GM19455 (cell line): ENCODE data around the gene SYP.

ENCODE experiments used
- ATAC-seq: cut with Tn5 transposase; IDR thresholded peaks from one replicate; pipeline ENCODE4 v1.9.1; 2021; ENCODE audit not compliant: unreplicated experiment

SYP gene

DNA sequence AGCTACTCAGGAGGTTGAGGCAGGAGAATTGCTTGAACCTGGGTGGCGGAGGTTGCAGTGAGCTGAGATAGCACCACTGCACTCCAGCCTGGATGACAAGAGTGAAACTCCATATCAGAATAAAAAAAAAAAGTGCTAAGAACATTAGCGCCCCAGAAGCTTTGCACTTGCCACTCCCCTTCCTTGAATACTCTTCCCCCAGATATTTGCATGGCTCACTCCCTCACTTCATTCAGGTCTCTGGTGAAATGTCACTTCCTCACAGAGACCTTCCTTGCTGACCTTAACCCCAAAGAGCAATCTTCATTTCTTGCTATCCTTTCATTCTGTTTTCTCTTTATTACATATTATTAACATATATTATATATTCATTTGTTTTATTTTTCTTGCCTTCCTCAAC is 21.9 kb upstream of the SYP start:
- no peak for ATAC-seq

GRCh38 chrX:49220100-49220499 is 20.1 kb upstream of the SYP start:
- no peak for ATAC-seq

- ATAC-seq: no peak
These were observed 15.1 kb upstream of the SYP start for GRCh38 chrX:49214996-49215526.

GRCh38 chrX:49214416-49214815 is 14.4 kb upstream of the SYP start:
- no peak for ATAC-seq

- ATAC-seq: no peak
These were observed 12.9 kb upstream of the SYP start for GRCh38 chrX:49212861-49213260.

DNA sequence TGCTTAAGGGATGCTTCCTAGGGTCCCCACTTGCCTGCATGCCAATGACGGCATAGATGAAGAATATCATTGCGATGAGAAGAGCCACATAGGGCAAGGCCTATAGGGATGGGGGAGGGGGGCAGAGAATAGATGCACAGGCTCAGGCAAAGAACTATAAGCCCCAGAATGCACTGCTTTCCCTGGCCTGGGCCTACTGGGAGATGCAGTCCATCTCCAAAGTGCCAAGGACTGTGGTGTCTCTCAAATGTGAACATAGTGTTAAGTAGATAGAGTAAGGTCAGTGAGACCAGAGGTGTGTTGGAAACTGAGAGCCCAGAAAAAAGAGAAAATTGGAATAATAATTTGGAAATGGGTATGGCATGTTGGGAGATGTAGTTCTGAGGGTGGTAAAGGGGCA is 12.2 kb upstream of the SYP start:
- ATAC-seq: no peak

DNA sequence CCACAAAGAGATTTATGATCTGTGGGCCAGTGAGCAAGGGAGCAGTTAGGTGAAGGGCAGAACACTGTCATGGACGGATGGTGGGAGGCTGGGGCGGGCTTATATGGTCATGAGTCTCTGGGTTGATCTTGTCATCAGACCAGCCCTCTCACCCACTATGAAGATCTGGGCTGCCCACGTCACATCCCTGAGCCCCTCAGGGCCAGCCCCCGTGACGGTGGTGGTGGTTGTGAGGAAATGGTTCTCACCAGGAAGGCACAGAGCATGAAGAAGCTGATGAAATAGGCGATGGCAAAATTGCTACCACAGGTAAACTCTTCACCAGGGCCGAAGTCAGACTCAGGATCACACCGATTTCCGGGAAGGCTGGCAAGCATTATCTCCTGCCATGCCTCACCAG is 11.1 kb upstream of the SYP start:
- no peak for ATAC-seq

GRCh38 chrX:49210406-49210805 is 10.4 kb upstream of the SYP start:
- no peak for ATAC-seq

DNA sequence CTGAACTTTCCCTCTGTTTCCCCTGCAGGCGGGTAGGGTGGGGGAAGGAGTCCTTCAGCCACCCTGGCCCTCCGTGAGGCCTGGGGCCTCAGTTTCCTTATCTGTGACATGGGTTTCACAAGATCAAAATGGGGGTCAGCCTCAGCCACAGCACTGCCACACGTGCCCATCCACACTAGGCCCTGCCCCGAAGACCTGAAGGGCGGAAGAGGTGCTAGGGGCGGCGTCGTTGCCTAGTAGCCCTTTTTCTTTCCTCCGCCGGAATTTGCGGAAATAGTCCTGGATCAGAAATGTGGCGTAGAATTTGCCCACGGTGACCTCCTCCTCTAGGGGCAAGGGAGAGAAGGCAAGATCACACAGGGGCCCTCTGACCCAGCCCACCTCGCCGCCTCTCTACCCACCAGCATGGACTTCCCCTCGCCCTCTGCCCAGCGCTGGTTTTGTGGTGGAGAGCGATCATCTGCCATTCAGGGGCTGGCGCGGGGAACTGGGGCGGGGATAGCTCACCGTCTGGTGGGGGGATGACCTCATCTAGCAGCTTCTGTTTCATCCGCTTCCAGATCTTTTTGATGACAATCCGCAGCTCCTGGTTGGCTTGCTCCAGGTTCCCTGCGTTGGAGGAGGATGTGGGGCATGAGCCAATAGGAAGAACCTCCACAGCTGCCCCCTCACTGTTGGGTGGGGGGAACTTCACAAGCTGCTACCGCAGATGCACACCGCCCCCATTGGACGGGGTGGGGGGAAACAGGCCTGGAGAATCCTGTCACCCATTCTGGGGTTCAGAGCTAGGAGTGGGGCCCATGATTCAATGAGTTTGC is 9.7 kb upstream of the SYP start:
- no peak for ATAC-seq

DNA sequence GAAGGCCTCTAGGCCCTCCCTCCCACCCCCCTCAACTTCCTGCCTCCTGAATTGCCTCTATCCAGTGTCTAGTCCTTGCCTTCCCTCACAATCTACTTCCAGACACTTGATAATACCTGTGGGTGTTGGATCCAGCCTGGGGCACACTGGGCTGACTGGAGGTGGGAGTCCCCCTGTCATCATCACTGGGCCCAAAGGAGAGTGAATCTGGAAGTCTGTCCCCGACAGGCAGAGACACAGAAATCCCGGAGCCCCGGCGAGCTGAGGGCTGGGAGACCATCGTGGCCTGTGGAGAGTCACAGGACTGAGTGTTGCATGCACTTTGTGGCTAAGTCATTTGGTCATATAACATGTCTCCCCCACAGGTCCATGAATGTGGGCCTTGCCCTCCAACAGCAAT is 8.4 kb upstream of the SYP start:
- ATAC-seq: no peak

DNA sequence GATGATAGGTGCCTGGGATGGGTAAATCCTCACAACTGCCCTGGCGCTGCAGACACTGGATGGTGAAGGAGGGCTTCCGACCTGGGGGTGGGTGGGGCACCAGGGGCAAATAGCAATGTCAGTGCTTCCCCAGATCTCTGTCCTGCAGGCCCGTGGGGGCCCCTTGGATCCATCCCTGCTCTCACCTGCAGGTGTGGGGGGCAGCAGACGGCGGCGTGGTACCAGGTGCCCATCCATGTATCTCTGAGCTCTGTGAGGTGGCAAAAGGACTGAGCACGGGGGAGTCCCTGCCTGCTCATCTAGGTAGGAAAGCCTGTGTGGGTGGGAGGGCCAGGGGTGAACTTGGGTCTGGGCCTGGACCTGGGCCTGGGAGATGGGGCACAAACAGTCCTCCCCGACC is 6.5 kb upstream of the SYP start:
- no peak for ATAC-seq

DNA sequence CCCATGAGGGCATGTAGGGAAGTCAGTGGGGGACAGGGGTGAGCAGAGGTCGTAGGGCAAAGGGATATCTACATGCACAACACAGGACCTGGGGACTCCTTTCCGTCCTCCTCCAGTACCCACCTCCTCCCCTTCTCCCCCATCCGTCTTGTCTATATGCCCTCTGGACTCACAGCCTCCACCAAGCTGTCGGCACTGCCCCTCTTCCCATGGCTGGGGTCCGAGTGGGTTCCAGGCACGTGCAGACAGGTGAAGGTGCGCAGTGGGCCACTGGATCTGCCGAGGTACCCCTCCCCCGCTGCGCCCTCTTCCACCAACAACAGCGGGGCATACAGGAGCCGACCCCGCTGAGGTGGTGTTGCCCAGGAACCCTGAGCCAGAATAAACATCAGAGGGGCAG is 5.5 kb upstream of the SYP start:
- no peak for ATAC-seq

DNA sequence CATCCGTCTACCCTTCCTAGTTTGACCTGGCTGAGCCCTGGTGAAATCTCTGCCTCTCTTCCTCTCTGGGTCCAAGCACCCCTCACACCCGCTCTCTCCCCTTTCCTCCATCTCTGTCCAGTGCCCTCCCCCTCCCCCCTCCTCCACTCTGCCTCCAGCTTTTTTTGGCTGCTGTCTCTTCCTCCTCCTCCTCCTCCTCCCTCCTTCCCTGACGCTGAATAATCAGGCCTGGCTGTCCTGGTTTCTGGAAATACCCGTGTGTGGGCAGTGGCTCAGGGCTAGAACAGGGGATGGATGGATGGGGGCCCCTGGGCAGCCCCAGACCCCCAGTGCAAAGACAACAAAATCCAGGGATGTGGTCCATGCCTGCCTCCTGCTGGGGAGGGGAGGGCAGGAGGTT is 4.7 kb upstream of the SYP start:
- no peak for ATAC-seq

DNA sequence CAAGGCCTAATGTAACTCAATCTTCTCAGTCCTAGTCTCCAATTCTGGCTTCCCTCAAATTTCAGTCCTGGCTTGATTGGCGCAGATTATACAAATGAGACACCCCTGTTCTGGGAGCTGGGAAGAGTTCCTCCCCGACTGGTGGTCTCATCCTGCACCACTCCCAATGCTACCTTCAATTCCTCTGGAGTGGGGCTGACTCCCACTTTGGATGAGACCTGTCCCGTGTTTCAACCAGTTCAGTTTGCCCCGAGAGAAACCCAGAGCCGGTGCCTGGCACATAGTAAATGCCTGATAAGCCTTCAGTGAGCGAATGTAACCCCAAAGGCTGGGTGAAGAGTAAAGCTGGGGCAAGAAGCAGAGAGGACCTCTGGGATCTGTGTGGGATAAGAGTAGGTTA is 4.0 kb upstream of the SYP start:
- no peak for ATAC-seq

DNA sequence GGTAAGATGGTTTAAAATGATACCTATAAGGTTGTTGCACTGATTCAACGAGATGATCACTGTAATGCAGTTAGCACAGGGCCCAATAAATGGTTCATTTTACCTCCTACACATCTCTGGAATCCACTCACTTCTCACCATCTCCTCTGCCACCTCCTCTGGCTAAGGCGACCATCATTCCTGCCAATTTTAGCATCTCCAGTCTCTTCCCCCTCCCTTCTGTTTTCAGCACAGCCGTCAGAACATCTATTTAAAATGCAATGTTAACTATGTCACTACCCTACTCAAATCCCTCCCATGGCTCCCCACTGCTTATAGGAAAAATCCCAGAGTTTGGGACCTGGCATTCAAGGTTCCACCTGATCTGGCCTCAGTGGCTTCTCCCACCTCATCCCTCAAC is 3.5 kb upstream of the SYP start:
- ATAC-seq: no peak

DNA sequence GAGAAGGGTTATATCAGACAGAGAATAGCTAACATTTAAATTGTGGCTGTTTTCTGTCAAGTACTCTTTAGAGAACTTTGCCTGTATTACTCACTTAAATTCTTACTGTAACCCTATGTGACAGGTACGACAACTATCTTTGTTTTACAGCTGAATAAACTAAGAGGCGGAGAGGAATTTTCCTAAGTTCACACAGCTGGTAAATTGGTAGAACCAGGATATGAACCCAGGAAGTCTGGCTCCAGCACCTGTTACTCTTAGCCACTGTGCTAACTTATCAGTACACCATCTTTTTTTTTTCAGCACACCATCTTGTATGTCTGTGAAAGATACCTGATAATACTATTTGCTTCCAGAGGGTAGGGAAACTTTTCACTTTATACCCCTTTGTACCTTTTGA is 2.0 kb upstream of the SYP start:
- no peak for ATAC-seq

GRCh38 chrX:49199315-49199595 is 738 bp downstream of the SYP start:
- no peak for ATAC-seq

DNA sequence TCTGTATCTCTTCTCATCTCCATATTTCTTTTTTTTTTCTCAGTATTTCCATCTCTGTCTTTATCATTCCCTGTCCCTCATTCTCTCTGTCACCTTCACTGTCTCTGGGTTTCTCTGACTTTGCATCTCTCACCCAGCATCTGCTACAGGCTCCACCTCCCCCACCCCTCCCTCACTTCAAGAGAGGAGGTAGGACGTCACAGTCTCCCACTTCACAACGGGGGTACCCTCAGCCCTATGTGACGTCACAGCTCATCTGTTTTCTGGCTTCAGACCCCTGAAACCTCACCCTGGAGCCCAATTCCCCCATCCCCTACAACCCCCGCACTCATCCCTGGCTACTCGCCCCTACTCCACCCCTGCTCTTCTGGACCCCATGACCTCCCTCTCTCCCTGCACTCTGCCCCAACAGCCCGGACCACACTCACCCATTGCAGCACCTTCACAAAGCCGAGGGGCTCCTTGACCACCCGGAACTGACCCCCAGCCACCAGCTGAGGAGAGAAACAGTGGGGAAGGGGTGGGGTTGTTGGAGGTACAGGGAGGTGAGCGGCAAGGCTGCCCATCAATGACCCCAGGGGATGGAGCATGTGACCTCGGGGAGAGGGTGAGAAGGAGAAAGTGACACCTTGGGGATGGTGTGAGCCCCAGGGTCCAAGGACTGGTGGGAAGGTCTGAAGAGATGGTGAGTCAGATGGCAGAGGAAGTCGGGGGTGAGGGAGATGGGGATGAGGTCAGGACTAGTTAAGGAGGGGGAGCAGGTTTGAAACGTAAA is 1.3 kb downstream of the SYP start:
- ATAC-seq: no peak

- no peak for ATAC-seq
These were observed 2.4 kb downstream of the SYP start for GRCh38 chrX:49197543-49198087.

- no peak for ATAC-seq
These were observed 6.4 kb downstream of the SYP start for GRCh38 chrX:49193542-49193964.

DNA sequence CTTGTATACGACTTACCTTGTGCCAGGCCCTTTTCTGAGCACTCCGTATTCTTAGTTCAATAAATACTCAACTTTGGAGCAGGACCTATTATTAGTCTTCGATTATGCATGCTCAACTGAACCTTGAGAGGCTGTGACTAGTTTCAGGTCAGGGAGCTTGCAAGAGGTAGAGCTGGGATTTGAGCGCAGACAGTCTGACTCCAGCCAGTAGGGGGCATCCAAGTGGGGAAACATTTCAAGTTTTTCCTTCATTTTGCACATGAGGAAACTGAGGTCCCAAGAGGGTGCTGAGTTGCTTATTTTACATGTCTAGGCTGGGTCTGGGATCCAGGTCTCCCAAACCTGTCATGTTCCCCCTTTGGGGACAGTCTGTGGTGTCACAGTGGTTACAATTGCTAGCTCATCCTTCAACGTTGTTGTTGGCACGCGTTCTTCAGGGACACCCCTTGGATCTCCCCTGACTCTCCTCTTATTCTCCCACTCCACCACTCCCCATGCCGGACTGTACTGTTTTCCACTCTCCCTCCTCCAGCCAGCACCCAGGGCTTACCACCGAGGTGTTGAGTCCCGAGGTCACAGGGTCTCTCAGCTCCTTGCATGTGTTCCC is 7.2 kb downstream of the SYP start:
- no peak for ATAC-seq

DNA sequence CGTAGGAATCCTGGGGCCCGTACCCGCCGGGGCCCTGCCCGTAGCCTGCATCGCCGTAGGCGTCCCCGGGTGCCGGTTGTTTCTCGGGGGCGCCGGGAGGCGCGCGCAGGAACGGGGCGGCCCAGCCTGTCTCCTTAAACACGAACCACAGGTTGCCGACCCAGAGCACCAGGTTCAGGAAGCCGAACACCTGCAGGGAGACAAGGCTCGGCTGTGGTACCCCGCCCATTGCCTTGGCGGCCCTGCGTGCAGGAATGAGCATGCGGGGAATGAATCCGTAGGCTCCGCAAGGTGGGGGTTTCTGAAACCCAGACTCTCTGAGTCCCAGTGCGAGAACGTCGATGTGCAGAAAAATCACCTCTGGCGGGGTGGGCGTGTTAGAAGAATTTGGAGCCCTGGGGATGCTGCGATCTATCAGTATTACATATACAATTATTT is 8.4 kb downstream of the SYP start:
- ATAC-seq: peak; percentile 22
